Type B pancreatic cell (in vitro differentiated cells): Measurements from ENCODE around the gene TDP1. TPM values are rescaled to one million over a fixed set of nuclear protein-coding genes. Genes with fewer than 3 reads are reported as not detected.

Experiments used
- DNase-seq: peaks from one replicate; pipeline ENCODE4 v3.0.0; 2021; ENCODE audit warnings: mixed read lengths; ENCODE audit not compliant: unreplicated experiment; ENCODE audit errors: extremely low spot score
- H3K27ac Mint-ChIP-seq: 2 replicates; pipeline ENCODE4 v1.8.0; 2021; ENCODE audit warnings: mild to moderate bottlenecking, mixed read lengths
- H3K27me3 Mint-ChIP-seq: 2 replicates; pipeline ENCODE4 v1.8.0; 2021; ENCODE audit warnings: mixed read lengths
- H3K36me3 Mint-ChIP-seq: 2 replicates; pipeline ENCODE4 v1.8.0; 2021; ENCODE audit warnings: mixed read lengths
- H3K4me1 Mint-ChIP-seq: one replicate; pipeline ENCODE4 v1.8.0; 2021; ENCODE audit warnings: mixed read lengths; ENCODE audit not compliant: unreplicated experiment
- H3K4me3 Mint-ChIP-seq: 2 replicates; pipeline ENCODE4 v1.8.0; 2021; ENCODE audit warnings: mild to moderate bottlenecking, mixed read lengths
- H3K9me3 Mint-ChIP-seq: 2 replicates; pipeline ENCODE4 v1.8.0; 2021; ENCODE audit warnings: mixed read lengths
- CTCF ChIP-seq: fragments of 200-600 bp; sonication (generic); conservative IDR thresholded peaks from 2 replicates; pipeline ENCODE4 v1.5.0; 2021; ENCODE audit warnings: antibody characterized with exemption, mild to moderate bottlenecking
- total RNA-seq: library from RNA; stranded (reverse); gene quantifications from 2 replicates; pipeline ENCODE4 v1.2.1, GENCODE V29; 2021; ENCODE audit warnings: low replicate concordance

Gene TDP1
- total RNA-seq, 1 donor from 2014 or later: 38.4 TPM

GRCh38 chr14:89963288-89963978 lies 7.7 kb downstream of the TDP1 start:
- no peak for DNase-seq
- no peak overlapping the region for H3K4me3 Mint-ChIP-seq
- H3K27me3 Mint-ChIP-seq: no peaks in the 10 kb centered on the region
- peaks cover 32% of the 10 kb centered on the region for H3K36me3 Mint-ChIP-seq
- no peak overlapping the region for H3K27ac Mint-ChIP-seq
- no peak for TF ChIP-seq CTCF
- H3K4me1 Mint-ChIP-seq: peaks cover 11% of the 10 kb centered on the region
- H3K9me3 Mint-ChIP-seq: no peaks in the 10 kb centered on the region

GRCh38 chr14:89965839-89966238 lies 10.1 kb downstream of the TDP1 start:
- no peak for TF ChIP-seq CTCF
- Mint-ChIP-seq H3K4me1 (peaks cover 6% of the 10 kb centered on the region), H3K27ac (no peak overlapping the region), H3K27me3 (no peaks in the 10 kb centered on the region), H3K4me3 (no peak overlapping the region), H3K36me3 (peaks cover 32% of the 10 kb centered on the region), H3K9me3 (no peaks in the 10 kb centered on the region)
- no peak for DNase-seq

- Mint-ChIP-seq H3K9me3 (no peaks in the 10 kb centered on the region), H3K4me3 (no peak overlapping the region), H3K27me3 (no peaks in the 10 kb centered on the region), H3K4me1 (no peaks in the 10 kb centered on the region), H3K36me3 (peaks cover 13% of the 10 kb centered on the region), H3K27ac (no peak overlapping the region)
- DNase-seq: peak; percentile 74
- TF ChIP-seq CTCF: peak; percentile 93
These were observed 17.6 kb downstream of the TDP1 start for GRCh38 chr14:89973234-89973823.

- H3K36me3 Mint-ChIP-seq: peaks cover 4% of the 10 kb centered on the region
- no peak for DNase-seq
- TF ChIP-seq CTCF: no peak
These were observed 21.9 kb downstream of the TDP1 start for GRCh38 chr14:89977668-89978067.

GRCh38 chr14:89978656-89979055 lies 22.9 kb downstream of the TDP1 start:
- Mint-ChIP-seq H3K27me3 (no peaks in the 10 kb centered on the region), H3K4me1 (no peaks in the 10 kb centered on the region)

More at GRCh38 chr14:89977668-89978067, 21.9 kb downstream of the TDP1 start:
- no peak overlapping the region for H3K4me3 Mint-ChIP-seq
- no peaks in the 10 kb centered on the region for H3K9me3 Mint-ChIP-seq
- H3K27ac Mint-ChIP-seq: no peak overlapping the region
- H3K27me3 Mint-ChIP-seq: no peaks in the 10 kb centered on the region
- H3K4me1 Mint-ChIP-seq: no peaks in the 10 kb centered on the region

More at GRCh38 chr14:89978656-89979055, 22.9 kb downstream of the TDP1 start:
- Mint-ChIP-seq H3K36me3 (peaks cover 4% of the 10 kb centered on the region), H3K4me3 (no peak overlapping the region), H3K9me3 (no peaks in the 10 kb centered on the region), H3K27ac (no peak overlapping the region)
- no peak for TF ChIP-seq CTCF
- no peak for DNase-seq
